GM18505 (cell line): Measurements from ENCODE around the gene NFATC2.

ENCODE experiments used
- ATAC-seq: cut with Tn5 transposase; IDR thresholded peaks from one replicate; pipeline ENCODE4 v1.9.1; 2021; ENCODE audit not compliant: unreplicated experiment
- POLR2A ChIP-seq: IDR thresholded peaks from 4 replicates; pipeline ENCODE4 v1.6.1; 2011; ENCODE audit warnings: borderline replicate concordance; ENCODE audit not compliant: insufficient read depth, insufficient read length; ENCODE audit errors: extremely low read depth

NFATC2 gene

GRCh38 chr20:51419231-51419630, 123.3 kb downstream of the NFATC2 start:
- no peak for ATAC-seq
- no peak for TF ChIP-seq POLR2A

GRCh38 chr20:51418137-51418529, 124.4 kb downstream of the NFATC2 start:
- ATAC-seq, result no peak
- TF ChIP-seq POLR2A, result no peak

GRCh38 chr20:51417250-51418136, 125.0 kb downstream of the NFATC2 start:
- ATAC-seq, result no peak
- TF ChIP-seq POLR2A, result no peak

GRCh38 chr20:51416532-51417249, 125.8 kb downstream of the NFATC2 start:
- ATAC-seq, result no peak
- no peak for TF ChIP-seq POLR2A

- no peak for TF ChIP-seq POLR2A
- ATAC-seq, result peak; percentile 49
Measured at GRCh38 chr20:51413857-51414256, 128.7 kb downstream of the NFATC2 start.

- no peak for TF ChIP-seq POLR2A
- ATAC-seq, result no peak
Measured at GRCh38 chr20:51412951-51413481, 129.5 kb downstream of the NFATC2 start.

- no peak for ATAC-seq
- TF ChIP-seq POLR2A, result no peak
Measured at GRCh38 chr20:51412333-51412871, 130.1 kb downstream of the NFATC2 start.

- no peak for TF ChIP-seq POLR2A
- ATAC-seq, result no peak
Measured at GRCh38 chr20:51411870-51412269, 130.6 kb downstream of the NFATC2 start.

- no peak for ATAC-seq
- no peak for TF ChIP-seq POLR2A
Measured at GRCh38 chr20:51410586-51411325, 131.8 kb downstream of the NFATC2 start.

GRCh38 chr20:51409192-51409880, 133.2 kb downstream of the NFATC2 start:
- TF ChIP-seq POLR2A, result no peak
- ATAC-seq, result no peak

GRCh38 chr20:51404297-51405060, 138.0 kb downstream of the NFATC2 start:
- peak; percentile 75 for ATAC-seq
- peak; percentile 58 for TF ChIP-seq POLR2A
